ENCODE results near the gene RAD17.

The RAD17 gene

DNA sequence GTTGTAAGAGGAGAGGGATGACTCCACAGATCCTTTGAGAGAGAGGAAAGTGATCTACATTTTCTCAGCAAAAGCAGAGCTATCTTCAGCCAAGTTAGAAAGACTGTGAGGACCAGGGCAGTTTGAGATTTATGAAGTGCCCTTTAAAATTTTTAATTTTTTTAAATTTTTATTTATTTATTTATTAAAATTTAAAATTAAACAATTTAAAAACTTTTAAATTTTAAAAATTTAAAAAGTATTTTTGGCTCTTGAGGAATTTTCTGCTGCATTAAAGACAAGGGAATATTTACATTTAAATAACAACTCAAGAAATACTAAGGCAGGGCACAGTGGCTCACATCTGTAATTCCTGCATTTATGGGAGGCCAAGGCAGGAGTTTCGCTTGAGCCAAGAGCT is 92.6 kb downstream of the RAD17 start:
- DNase-seq: no peak
